CD1c-positive myeloid dendritic cell (primary cell): ENCODE data around the gene CHRNA7.
"Not testable (repeated sequence)": the region's sequence is repeated elsewhere in the genome, so short reads cannot be mapped to it uniquely, and the experiment has no call there.

Experiments used
- DNase-seq: peaks from one replicate; pipeline ENCODE4 v3.0.0-alpha.2; 2016; ENCODE audit errors: extremely low spot score

The CHRNA7 gene

GRCh38 chr15:32120577-32121383 is 90.5 kb downstream of the CHRNA7 start:
- DNase-seq = no peak

- no peak for DNase-seq
These were observed 91.0 kb downstream of the CHRNA7 start for GRCh38 chr15:32121384-32121695.

GRCh38 chr15:32122013-32122412 is 91.7 kb downstream of the CHRNA7 start:
- no peak for DNase-seq

DNA sequence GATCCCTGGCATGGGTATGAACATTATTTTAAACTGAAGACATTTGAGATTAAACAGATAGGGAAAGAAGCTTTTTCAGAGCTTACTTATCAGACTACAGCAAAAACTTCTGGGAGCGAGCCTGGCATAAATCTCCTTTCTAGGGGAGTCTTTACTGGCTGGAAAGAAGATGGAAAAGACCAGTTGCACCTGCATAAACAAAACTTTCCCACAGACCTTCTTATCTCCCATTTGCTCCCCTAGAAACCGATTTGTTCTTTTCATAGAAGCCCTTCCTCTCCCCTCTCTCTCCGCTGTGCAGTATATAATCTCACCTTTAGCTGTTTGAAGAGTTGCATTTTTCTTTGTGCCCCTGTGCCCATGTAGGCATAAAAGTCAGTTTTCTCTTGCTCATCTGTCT is 93.2 kb downstream of the CHRNA7 start:
- no peak for DNase-seq

DNA sequence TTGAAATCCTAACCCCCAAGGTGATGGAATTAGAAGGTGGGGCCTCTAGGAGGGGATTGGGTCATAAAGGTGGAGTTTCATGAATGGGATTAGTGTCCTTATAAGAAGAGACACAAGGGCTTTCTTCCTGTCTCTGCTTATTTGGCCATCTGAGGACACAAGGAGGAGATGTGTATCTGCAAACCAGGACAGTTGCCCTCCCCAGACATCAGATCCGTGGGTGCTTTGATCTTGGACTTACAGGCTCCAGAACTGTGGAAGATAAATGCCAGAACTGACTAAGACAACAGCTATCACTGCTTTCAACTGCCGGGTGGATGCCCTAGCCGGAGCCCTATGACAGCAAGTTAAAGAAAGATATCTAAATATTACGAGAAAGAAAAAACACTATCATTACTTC is 94.4 kb downstream of the CHRNA7 start:
- no peak for DNase-seq

- DNase-seq = no peak
These were observed 95.3 kb downstream of the CHRNA7 start for GRCh38 chr15:32125595-32125994.

DNA sequence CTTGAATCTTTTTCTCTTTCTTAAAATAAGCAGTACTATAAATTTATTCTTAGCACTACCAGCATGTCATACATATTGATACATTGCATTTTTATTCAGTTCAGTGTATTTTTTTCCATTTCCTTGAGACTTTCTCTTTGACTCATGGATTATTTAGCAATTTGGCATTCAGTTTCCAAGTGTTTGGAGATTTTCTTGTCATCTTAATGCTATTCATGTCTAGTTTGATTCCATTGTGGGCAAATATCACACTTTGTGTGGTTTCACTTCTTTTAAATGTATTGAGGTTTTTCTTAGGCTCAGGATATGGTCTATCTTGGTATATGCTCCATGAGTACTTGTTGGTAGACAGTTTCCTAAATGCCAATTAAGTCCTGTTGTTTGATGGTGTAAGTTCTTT is 99.5 kb downstream of the CHRNA7 start:
- no peak for DNase-seq

- DNase-seq = no peak
These were observed 100.5 kb downstream of the CHRNA7 start for GRCh38 chr15:32130823-32131222.

GRCh38 chr15:32131803-32132202 is 101.5 kb downstream of the CHRNA7 start:
- DNase-seq = no peak

- DNase-seq = no peak
These were observed 102.5 kb downstream of the CHRNA7 start for GRCh38 chr15:32132859-32133258.

DNA sequence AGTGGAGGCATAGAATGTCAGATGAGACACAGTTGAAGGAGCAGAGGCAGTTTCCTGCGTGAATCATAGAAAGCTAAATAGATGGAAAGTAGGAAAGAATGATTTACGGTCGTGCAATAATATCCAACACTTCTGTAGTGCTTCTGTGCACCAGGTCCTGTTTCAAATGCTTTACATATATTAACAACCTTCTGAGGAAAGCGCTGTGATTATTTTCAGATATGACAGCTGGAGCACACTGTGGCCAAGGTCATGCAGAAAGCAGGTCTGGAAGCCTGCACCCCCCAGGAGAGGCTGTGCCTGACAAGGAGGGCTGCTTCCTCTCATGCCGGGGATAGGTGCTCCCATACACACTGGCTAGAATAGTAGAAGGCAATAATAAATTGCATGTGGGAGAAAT is 104.5 kb downstream of the CHRNA7 start:
- DNase-seq = no peak

GRCh38 chr15:32135335-32135734 is 105.0 kb downstream of the CHRNA7 start:
- no peak for DNase-seq

DNA sequence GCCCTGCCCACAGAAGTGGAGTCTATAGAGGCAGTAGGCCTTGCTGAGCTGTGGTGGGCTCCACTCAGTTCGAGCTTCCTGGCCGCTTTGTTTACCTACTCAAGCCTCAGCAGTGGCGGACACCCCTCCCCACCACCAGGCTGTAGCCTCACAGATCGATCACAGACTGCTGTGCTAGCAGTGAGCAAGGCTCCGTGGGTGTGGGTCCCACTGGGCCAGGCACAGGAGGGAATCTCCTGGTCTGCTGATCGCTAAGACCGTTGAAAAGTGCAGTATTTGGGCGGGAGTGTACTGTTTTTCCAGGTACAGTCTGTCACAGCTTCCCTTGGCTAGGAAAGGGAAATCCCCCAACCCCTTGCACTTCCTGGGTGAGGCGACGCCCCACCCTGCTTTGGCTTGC is 115.2 kb downstream of the CHRNA7 start:
- not testable (repeated sequence) for DNase-seq

GRCh38 chr15:32148833-32149555 is 118.7 kb downstream of the CHRNA7 start:
- no peak for DNase-seq

GRCh38 chr15:32152574-32152973 is 122.3 kb downstream of the CHRNA7 start:
- no peak for DNase-seq

GRCh38 chr15:32153868-32154623 is 123.7 kb downstream of the CHRNA7 start:
- not testable (repeated sequence) for DNase-seq

DNA sequence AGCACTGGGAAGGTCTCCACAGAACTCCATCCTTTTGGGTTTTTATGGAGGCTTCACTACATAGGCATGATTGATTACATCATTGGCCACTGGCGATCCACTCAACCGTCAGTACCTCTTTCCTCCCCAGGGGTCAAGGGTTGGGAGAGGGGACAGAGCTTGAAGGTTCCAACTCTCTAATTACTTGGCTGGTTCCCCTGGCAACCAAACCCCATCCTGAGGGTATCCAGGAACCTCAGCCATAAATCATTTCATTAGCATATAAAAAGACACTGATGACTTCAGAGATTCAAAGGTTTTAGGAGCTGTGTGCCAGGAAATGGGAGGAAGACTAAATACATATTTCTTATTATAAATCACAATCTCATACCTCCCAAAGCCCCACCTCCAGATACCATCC is 131.8 kb downstream of the CHRNA7 start:
- DNase-seq = not testable (repeated sequence)

DNA sequence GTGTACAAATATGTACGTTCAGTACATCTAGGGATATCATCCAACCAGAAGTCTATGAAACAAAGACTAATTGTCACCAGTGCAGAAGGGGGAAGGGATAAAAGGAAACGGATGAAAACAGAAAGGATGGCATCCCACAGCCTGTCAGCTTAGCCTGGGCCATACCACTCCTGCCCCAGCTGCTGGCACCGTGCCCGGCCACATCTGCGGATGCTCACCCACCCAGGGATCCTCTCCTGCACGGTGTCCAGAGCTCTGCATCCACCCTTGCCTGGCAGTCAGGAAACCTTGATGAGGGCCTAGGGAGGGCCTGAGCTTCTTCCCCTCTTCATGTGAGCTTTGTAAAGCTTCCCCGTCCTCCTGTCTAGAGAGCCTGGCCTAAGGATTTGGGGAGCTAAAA is 133.8 kb downstream of the CHRNA7 start:
- DNase-seq = not testable (repeated sequence)

GRCh38 chr15:32164747-32165146 is 134.4 kb downstream of the CHRNA7 start:
- not testable (repeated sequence) for DNase-seq

GRCh38 chr15:32165775-32166174 is 135.5 kb downstream of the CHRNA7 start:
- not testable (repeated sequence) for DNase-seq

DNA sequence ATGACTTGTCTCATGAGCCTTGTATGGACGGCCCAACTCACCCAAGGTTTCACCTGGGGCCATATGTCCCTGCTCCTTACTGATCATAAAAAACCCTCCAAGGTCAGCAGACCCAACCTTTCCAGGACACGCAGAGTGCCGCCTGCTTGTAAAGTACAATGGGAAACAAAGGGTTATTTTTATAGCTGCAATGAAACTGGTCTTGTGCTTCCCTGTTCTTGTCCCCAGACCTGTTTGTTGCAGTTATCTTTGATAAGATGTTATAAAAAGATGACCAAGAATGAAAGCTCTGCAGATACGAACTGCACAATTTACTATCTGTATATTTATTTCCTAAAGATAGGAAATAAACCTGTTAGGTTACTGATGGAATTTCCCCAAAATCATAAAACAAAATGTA is 136.0 kb downstream of the CHRNA7 start:
- not testable (repeated sequence) for DNase-seq

GRCh38 chr15:32167913-32168312 is 137.6 kb downstream of the CHRNA7 start:
- DNase-seq = not testable (repeated sequence)

DNA sequence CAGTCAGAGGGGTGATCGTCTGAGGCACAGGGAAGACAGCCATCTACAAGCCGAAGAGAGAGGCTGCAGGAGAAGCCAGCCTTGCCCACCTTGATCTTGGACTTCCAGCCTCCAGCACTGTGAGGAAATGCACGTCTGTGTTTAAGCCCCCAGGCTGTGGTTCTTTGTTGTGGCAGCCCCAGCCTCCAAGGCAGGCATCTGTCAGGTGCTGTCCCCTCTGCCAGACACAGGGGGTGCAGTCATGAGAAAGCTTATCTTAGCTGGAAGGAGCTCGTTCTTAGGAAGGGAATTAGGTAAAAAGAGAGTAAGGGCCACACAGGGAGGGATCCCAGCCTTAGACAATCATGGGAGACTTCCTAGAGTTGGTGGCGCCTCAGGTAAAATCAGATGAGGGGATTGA is 150.3 kb downstream of the CHRNA7 start:
- DNase-seq = not testable (repeated sequence)
